Stimulated activated CD4-positive, alpha-beta T cell treated with anti-CD3 and anti-CD28 coated beads, Interleukin-15, amount 100 ng/mL, for 48 hours (primary cell): ENCODE data around the gene KIAA1328.
"Not testable (repeated sequence)": the region's sequence is repeated elsewhere in the genome, so short reads cannot be mapped to it uniquely, and the experiment has no call there.

Experiments used
- DNase-seq, 2 donors: peaks; one replicate each; pipeline ENCODE4 v3.0.0-alpha.2; 2020; ENCODE audit warnings: low read depth in 2 of 2

The KIAA1328 gene

GRCh38 chr18:37144921-37145320, 316.0 kb downstream of the KIAA1328 start:
- DNase-seq: no peak

- DNase-seq: no peak
These were observed 327.5 kb downstream of the KIAA1328 start for GRCh38 chr18:37156330-37156942.

- no peak for DNase-seq
These were observed 331.3 kb downstream of the KIAA1328 start for GRCh38 chr18:37160038-37160820.

- no peak for DNase-seq
These were observed 332.6 kb downstream of the KIAA1328 start for GRCh38 chr18:37161491-37161890.

- DNase-seq: no peak
These were observed 333.6 kb downstream of the KIAA1328 start for GRCh38 chr18:37162551-37162950.

- no peak for DNase-seq
These were observed 334.2 kb downstream of the KIAA1328 start for GRCh38 chr18:37163119-37163518.

- DNase-seq: no peak
These were observed 337.6 kb downstream of the KIAA1328 start for GRCh38 chr18:37166491-37166890.

- DNase-seq: not testable (repeated sequence)
These were observed 338.0 kb downstream of the KIAA1328 start for GRCh38 chr18:37166966-37167365.

- DNase-seq: no peak
These were observed 342.1 kb downstream of the KIAA1328 start for GRCh38 chr18:37170984-37171383.

GRCh38 chr18:37173384-37173783, 344.5 kb downstream of the KIAA1328 start:
- no peak for DNase-seq

- DNase-seq: no peak
These were observed 347.0 kb downstream of the KIAA1328 start for GRCh38 chr18:37175727-37176620.

- no peak for DNase-seq
These were observed 347.7 kb downstream of the KIAA1328 start for GRCh38 chr18:37176621-37176934.

- no peak for DNase-seq
These were observed 350.5 kb downstream of the KIAA1328 start for GRCh38 chr18:37179384-37179783.

- DNase-seq: no peak
These were observed 351.2 kb downstream of the KIAA1328 start for GRCh38 chr18:37180086-37180485.

GRCh38 chr18:37182340-37183135, 353.6 kb downstream of the KIAA1328 start:
- no peak for DNase-seq

GRCh38 chr18:37184209-37184868, 355.4 kb downstream of the KIAA1328 start:
- no peak for DNase-seq

- DNase-seq: no peak
These were observed 359.3 kb downstream of the KIAA1328 start for GRCh38 chr18:37188016-37188791.

GRCh38 chr18:37199741-37200140, 370.8 kb downstream of the KIAA1328 start:
- no peak for DNase-seq

GRCh38 chr18:37207343-37207742, 378.4 kb downstream of the KIAA1328 start:
- DNase-seq: no peak

- no peak for DNase-seq
These were observed 381.9 kb downstream of the KIAA1328 start for GRCh38 chr18:37210781-37211180.
